Measurements from ENCODE around the gene MTURN.
"Not testable (repeated sequence)": the region's sequence is repeated elsewhere in the genome, so short reads cannot be mapped to it uniquely, and the experiment has no call there.

The MTURN gene

DNA sequence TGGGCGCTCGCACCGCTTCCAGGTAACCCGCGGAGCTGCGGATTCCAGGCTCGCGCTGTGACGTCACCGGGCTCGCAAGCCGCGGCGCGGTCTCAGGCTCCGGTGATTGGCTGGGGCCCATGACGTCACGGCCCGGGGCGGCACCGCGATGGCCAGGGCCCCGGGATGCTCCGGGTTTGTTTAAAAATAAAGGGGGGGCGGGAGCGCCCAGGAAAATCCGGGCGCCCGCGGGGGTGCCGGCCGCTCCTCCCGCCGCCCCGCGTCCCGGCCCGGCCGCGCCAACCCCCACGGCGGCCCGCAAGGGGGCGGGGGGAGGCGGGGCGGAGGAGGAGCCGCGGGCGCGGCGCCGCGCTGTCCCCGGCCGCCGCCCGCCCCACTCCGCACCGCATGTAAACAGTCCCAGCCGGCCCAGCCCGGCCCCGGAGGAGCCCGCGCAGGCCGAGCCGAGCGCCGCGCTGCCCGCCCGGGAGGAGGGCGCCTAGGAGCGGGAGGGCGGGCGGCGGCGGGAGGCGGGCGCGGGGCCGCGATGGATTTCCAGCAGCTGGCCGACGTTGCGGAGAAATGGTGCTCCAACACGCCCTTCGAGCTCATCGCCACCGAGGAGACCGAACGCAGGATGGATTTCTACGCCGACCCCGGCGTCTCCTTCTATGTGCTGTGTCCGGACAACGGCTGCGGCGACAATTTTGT lies at the start of gene MTURN:
Gene MTURN (plus strand): TSS at position 376 of the 690 bp plus-strand sequence. CDS start 151 bp downstream, at position 527.
- FAIRE-seq: no peak

- no peak for FAIRE-seq
Measured at GRCh38 chr7:30086529-30086928, 48.3 kb upstream of the MTURN start.

DNA sequence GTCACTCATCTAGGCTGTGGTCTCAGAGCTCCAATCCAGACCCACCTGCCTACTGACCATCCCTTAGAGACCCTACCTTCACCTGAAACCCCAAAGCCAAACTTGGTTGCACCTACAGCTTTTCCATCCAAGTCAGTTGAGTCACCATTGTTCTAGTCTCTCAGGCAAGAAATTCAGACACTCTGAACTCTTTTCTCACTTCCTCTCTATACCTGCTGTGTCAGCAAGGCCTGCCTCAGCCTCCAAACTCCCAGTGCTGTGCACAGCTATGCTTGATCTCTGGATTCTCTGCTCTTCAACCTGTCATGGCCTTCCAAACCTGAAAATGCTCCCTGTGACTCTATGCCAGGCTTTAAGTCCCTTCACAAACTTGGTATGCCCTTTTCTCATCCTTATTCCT lies 47.4 kb upstream of the MTURN start:
- FAIRE-seq: no peak

- no peak for FAIRE-seq
Measured at GRCh38 chr7:30088362-30088761, 46.4 kb upstream of the MTURN start.

DNA sequence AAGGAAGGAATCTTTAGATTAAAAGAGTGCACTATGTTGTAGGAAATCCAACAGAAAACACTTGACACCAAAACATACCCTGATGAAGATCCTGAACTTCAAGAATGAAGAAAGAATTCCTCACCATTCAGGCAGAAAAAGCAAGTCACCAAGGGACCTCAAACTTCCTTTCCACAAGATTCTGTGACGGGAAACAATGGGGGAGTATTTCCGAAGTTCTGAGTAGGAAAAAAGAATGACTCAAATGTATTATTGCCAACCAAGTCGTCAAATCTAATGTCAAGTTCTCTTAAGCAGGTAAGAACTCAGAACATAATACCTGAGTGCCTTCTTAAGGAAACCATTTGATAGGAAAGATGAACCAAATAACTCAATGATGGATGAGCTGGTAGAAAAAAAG lies 44.7 kb upstream of the MTURN start:
- FAIRE-seq: no peak

- no peak for FAIRE-seq
Measured at GRCh38 chr7:30091491-30091912, 43.3 kb upstream of the MTURN start.

DNA sequence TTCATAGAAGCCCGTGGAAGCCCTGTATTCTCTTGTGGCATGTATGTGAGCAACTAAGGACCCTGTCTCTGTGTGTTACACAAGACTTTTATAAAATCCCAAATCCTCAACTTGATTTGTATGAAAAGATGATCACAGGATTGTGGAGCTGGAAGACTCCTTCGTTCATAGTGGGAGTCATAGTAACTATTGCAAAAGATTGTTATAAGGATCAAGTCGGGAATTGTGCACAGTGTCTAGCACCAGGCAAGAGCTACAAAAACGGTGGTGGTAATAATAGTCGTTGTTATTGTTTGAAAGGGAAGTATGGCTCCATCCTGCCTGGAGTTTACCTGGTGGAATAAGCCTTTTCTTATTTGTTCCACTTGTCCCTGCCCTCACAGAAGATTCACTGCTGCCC lies 42.8 kb upstream of the MTURN start:
- no peak for FAIRE-seq

- no peak for FAIRE-seq
Measured at GRCh38 chr7:30093420-30093952, 41.3 kb upstream of the MTURN start.

GRCh38 chr7:30098599-30098998 lies 36.2 kb upstream of the MTURN start:
- not testable (repeated sequence) for FAIRE-seq

GRCh38 chr7:30102281-30102680 lies 32.5 kb upstream of the MTURN start:
- FAIRE-seq: no peak

DNA sequence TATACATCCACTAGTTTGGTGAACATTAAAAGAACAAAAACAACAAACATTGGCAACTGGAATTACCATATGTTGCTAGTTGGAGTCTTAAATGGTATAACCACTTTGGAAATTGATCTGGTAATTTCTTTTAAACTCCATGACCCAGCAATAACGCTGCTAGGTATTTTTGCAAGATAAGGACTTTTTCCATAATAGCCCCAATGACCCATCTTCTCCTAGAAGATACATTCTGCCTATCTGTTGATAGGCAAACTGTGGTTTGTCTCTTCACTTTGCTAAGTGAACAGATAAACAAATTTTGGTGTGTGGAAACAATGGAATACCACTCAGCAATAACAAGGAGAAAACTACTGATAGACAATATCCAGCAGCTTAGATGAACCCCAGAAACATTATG lies 30.6 kb upstream of the MTURN start:
- FAIRE-seq: no peak

GRCh38 chr7:30112103-30112713 lies 22.6 kb upstream of the MTURN start:
- FAIRE-seq: no peak

GRCh38 chr7:30113144-30113543 lies 21.6 kb upstream of the MTURN start:
- FAIRE-seq: no peak

DNA sequence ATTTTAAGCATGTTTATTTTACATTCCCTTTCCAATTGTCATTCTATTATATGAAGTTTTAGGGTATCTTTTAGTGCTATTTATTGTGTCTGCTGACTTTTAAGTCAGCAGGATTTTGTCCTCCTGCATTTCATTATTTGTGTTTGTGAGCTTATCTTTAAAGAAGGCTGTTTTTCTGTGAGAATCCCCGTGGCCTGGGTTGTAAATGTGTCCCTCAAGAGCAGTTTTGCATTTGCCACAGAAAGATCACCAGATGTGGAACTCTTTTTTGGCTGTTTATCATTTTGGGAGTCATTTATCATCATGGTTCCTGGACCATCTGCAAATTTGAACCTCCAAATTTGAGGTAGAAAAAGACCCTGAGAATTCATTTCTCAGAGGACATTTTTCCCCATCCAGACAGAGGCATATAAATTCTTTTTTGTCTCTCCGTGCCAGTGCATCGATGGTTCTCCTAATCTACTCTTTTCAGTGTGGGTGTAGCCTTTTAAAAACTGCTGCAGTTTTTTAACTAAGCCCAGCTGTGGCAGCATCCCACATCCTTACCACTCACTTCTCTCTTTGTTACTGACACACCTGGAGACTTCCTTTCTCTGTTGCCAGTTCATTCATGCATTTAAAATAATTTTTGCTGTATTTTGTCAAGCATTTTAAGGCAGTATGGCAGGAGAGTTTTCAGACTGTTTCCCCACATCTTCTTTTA lies 20.1 kb upstream of the MTURN start:
- no peak for FAIRE-seq

DNA sequence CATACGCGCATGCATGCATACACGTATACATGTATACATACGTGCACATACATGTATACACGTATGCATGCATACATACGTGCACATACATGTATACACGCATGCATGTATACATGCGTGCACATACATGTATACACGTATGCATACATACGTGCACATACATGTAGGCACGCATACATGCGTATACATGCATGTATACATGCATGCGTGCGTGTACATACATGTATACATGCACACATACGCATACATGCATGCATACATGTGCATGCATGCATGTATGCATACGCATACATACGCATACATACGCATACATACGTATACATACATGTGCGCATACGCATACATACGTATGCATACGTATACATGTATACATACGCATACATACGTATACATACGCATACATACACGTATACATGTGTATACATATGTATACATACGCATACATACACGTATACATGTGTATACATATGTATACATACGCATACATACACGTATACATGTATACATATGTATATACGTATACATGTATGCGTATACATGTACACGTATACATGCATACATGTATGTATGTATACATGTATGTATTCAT lies 19.0 kb upstream of the MTURN start:
- no peak for FAIRE-seq

- FAIRE-seq: no peak
Measured at GRCh38 chr7:30116771-30117170, 18.0 kb upstream of the MTURN start.

- FAIRE-seq: no peak
Measured at GRCh38 chr7:30117896-30118295, 16.9 kb upstream of the MTURN start.

GRCh38 chr7:30119890-30120577 lies 14.8 kb upstream of the MTURN start:
- FAIRE-seq: no peak

DNA sequence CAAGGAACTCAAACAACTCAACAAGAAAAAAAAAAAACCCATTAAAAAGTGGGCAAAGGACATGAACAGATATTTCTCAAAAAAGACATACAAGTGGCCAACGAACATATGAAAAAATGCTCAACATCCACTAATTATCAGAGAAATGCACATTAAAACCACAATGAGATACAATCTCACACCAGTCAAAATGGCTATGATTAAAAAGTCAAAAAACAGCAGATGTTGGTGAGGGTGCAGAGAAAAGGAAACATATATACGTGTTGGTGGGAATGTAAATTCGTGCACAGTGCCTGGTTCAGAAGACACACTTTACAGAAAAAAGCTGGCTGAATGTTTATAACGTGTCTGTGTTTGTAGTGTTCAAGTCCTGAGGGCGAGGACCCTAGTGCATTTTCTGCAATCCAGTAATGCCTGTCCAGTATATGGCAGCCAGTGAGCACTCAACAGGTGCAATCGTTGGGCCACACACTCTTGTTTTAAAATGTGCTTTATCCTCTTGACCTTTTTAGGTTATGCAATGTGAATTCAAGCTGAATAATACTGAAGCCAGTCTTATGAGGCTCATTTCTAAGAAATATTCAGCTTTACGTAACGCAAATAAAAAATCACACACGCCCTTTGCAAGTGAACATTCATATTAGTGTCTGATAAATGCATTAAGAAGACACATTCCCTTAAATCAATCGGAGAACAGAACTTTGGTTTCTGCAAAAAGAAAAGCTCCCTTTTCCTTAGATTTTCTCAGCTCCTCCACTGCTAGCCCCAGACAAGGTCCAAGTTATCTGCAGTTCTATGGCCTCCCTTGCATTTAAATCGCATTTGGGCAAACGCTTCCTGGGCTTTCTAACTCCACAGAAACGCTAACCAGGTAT lies 813 bp upstream of the MTURN start:
- no peak for FAIRE-seq

- FAIRE-seq: no peak
Measured at GRCh38 chr7:30135301-30136116, 723 bp downstream of the MTURN start.
